Head of caudate nucleus (tissue), 42 donors: ENCODE measurements around the gene SERINC4.
"Not testable (repeated sequence)": the region's sequence is repeated elsewhere in the genome, so short reads cannot be mapped to it uniquely, and the experiment has no call there.

ENCODE experiments used
- DNase-seq, 42 donors: peaks; one replicate each; pipeline versions ENCODE4 v3.0.0 to v3.0.0-alpha.2; 2020 to 2021; ENCODE audit warnings: mixed read lengths in 7 of 42
- intact Hi-C: fragments of 100-400 bp; cut with DNase I; formaldehyde crosslinking; loops from one replicate; pipeline ENCODE4 v1.15.0; 2022

SERINC4 gene

GRCh38 chr15:43799945-43800285, at the start of gene SERINC4:
Gene SERINC4 (minus strand): TSS chr15:43800220. CDS start chr15:43799986, 234 bp downstream.
- peak in 4 of 42 donors; percentile 6 to 45 (median 23) for DNase-seq
- intact Hi-C loops: loop anchor here (10.0 kb wide), 1 partner anchor 55 kb away; the partner anchor contains the start of gene PDIA3

- DNase-seq: no peak
Observed at GRCh38 chr15:43845421-43845820, 45.4 kb upstream of the SERINC4 start.

DNA sequence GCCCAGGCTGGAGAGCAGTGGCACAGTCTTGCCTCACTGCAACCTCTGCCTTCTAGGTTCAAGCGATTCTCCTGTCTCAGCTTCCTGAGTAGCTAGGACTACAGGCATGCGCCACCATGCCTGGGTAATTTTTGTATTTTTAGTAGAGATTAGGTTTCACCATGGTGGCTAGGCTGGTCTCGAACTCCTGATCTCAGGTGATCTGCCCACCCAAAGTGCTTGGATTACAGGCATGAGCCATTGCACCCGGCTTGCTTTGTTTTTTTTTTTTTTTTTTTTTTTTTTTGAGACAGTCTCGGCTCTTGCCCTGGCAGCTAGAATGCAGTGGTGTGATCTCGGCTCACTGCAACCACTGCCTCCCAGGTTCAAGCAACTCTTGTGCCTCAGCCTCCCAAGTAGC, 32.5 kb upstream of the SERINC4 start:
- intact Hi-C loops, DNase-seq: not testable (repeated sequence)

More at GRCh38 chr15:43845421-43845820, 45.4 kb upstream of the SERINC4 start:
- intact Hi-C loops: no loop called here

DNA sequence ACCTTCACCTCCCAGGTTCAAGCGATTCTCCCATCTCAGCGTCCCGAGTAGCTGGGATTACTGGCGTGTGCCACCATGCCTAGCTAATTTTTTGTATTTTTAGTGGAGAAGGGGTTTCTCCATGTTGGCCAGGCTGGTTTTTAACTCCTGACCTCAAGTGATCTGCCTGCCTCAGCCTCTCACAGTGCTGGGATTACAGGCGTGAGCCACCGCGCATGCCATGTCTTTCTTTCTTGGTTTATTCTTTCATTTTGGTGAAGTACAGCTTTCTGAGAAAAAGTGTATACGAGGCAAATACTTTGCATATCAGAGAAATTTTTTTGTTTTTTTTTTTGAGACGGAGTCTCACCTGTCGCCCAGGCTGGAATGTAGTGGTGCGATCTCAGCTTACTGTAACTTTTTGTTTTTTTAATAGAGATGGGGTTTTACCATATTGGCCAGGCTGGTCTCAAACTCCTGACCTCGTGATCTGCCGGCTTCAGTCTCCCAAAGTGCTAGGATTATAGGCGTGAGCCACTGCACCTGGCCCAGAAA, 31.6 kb upstream of the SERINC4 start:
- not testable (repeated sequence) for DNase-seq

GRCh38 chr15:43830691-43831275, 30.8 kb upstream of the SERINC4 start:
- DNase-seq, intact Hi-C loops: not testable (repeated sequence)

More for the DNA sequence above, 31.6 kb upstream of the SERINC4 start:
- intact Hi-C loops: not testable (repeated sequence)

GRCh38 chr15:43829951-43830540, 30.0 kb upstream of the SERINC4 start:
- intact Hi-C loops, DNase-seq: not testable (repeated sequence)

- DNase-seq: no peak
- intact Hi-C loops: no loop called here
Observed at GRCh38 chr15:43828061-43828657, 28.1 kb upstream of the SERINC4 start.

DNA sequence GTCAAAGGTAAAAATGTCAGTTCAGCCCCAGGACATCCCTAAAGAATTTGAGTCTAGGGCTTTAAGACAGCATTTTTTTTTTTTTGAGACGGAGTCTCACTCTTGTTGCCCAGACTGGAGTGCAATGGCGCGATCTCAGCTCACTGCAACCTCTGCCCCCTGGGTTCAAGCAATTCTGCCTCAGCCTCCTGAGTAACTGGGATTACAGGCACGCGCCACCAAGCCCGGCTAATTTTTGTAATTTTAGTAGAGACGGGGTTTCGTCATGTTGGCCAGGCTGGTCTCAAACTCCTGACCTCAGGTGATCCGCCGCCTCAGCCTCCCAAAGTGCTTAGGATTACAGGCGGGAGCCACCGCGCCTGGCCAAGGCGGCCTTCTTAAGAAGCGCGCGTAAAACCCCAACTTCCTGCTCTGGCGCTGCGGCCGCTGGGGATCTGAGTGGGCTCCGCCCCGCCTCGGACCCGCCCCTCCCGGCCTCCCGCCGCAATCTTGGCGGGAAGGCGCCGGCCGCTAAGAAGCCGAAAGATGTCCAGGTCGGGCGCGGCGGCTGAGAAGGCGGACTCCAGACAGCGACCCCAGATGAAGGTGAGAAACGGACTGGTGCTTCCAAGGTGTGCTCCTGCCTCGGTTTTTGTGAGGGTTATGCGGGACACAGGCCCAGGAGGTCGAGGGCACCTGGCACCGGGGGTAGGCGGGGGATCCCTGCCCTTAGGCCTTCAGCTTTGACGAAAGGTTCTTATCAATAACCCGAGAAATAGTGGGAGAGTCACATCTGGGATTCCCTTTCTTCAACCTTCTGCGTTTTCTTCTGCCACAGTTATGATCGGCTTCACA, 26.7 kb upstream of the SERINC4 start, which contains the start of gene WDR76:
Gene WDR76 (plus strand): TSS at position 495 of the 834 bp plus-strand sequence. CDS start 31 bp downstream, at position 526.
- peak in 41 of 42 donors; percentile 27 to 75 (median 53) for DNase-seq
- intact Hi-C loops: no loop called here

- no peak for DNase-seq
- intact Hi-C loops: no loop called here
Observed at GRCh38 chr15:43826029-43826507, 26.0 kb upstream of the SERINC4 start.

- DNase-seq, intact Hi-C loops: not testable (repeated sequence)
Observed at GRCh38 chr15:43825305-43825704, 25.3 kb upstream of the SERINC4 start.

- peak; percentile 88 to 98 (median 95) for DNase-seq
- intact Hi-C loops: no loop called here
Observed at GRCh38 chr15:43824302-43825246, 24.6 kb upstream of the SERINC4 start, which contains the start of gene MFAP1. Gene MFAP1 (minus strand): TSS chr15:43824690. CDS start chr15:43824569, 121 bp downstream.

GRCh38 chr15:43821505-43821904, 21.5 kb upstream of the SERINC4 start:
- DNase-seq: no peak
- intact Hi-C loops: no loop called here

- DNase-seq, intact Hi-C loops: not testable (repeated sequence)
Observed at GRCh38 chr15:43815064-43815463, 15.0 kb upstream of the SERINC4 start.

- no peak for DNase-seq
- intact Hi-C loops: no loop called here
Observed at GRCh38 chr15:43808960-43809678, 9.1 kb upstream of the SERINC4 start.

- DNase-seq: no peak
- intact Hi-C loops: no loop called here
Observed at GRCh38 chr15:43808435-43808950, 8.5 kb upstream of the SERINC4 start.

DNA sequence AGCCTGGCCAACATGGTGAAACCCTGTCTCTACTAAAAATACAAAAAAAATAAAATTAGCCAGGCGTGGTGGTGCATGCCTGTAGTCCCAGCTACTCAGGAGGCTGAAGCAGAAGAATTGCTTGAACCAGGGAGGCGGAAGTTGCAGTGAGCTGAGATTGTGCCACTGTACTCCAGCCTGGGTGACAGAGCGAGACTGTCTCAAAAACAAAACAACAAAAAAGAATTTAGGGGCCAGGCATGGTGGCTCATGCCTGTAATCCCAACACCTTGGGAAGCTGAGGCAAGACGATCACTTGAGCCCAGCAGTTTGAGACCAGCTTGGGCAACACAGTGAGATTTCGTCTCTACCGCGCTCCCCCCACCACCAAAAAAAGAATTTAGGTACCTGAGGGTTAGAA, 2.7 kb upstream of the SERINC4 start:
- DNase-seq, intact Hi-C loops: not testable (repeated sequence)
